ENCODE data around the gene SPATS2L. TPM values are rescaled to one million over a fixed set of nuclear protein-coding genes. Genes with fewer than 3 reads are reported as not detected.

The SPATS2L gene
- polyA plus RNA-seq, 1 experiment = 243 TPM

DNA sequence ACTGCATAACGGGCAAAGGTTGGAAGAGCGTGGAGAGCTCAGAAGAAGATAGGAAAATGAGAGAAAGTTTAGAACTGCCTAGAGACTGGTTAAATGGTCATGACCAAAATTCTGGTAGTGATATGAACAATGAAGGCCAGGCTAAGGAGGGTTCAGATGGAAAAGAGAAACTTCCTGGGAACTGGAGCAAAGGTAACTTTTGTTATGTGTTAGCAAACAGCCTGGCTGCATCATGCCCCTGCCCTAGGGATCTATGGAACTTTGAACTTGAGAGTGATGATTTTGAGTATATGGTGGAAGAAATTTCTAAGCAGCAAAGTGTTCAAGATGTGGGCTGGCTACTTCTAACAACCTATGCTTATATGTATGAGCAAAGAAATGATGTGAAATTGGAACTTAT, 44.4 kb upstream of the SPATS2L start:
- H3K36me3 ChIP-seq (ENCODE audit: control insufficient read depth, insufficient read depth, low read length) = no peaks in the 10 kb centered on the region
- ChIA-PET CTCF (no interaction called here), POLR2A (no interaction called here)
- DNase-seq (ENCODE audit: low read depth) = no peak
- TF ChIP-seq, protein P1, sequence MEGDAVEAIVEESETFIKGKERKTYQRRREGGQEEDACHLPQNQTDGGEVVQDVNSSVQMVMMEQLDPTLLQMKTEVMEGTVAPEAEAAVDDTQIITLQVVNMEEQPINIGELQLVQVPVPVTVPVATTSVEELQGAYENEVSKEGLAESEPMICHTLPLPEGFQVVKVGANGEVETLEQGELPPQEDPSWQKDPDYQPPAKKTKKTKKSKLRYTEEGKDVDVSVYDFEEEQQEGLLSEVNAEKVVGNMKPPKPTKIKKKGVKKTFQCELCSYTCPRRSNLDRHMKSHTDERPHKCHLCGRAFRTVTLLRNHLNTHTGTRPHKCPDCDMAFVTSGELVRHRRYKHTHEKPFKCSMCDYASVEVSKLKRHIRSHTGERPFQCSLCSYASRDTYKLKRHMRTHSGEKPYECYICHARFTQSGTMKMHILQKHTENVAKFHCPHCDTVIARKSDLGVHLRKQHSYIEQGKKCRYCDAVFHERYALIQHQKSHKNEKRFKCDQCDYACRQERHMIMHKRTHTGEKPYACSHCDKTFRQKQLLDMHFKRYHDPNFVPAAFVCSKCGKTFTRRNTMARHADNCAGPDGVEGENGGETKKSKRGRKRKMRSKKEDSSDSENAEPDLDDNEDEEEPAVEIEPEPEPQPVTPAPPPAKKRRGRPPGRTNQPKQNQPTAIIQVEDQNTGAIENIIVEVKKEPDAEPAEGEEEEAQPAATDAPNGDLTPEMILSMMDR (IDR thresholded peaks at IDR 0.05; ENCODE audit: insufficient read depth, low read depth, low read length) = no peak
- H3K4me3 ChIP-seq (ENCODE audit: low read depth, low read length) = no peak overlapping the region
- no peaks in the 10 kb centered on the region for H3K27me3 ChIP-seq (ENCODE audit: control insufficient read depth, insufficient read depth, low read length)

DNA sequence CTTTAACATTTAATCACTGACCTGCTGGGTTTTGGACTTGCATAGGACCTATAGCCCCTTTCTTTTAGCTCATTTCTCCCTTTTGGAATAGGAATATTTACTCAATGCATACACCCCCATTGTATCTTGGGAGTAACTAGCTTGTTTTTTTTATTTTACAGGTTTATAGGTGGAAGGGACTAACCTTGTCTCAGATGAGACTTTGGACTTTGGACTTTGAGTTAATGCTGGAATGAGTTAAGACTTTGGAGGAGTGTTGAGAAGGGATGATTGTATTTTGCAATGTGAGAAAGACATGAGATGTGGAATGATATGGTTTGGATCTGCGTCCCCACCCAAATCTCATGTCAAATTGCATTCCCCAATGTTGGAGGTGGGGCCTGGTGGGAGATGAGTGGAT, 43.2 kb upstream of the SPATS2L start:
- CTCF ChIA-PET = no interaction called here
- no peak for DNase-seq (ENCODE audit: low read depth)
- Histone ChIP-seq H3K36me3 (ENCODE audit: control insufficient read depth, insufficient read depth, low read length) (no peaks in the 10 kb centered on the region), H3K4me3 (ENCODE audit: low read depth, low read length) (no peak overlapping the region), H3K27me3 (ENCODE audit: control insufficient read depth, insufficient read depth, low read length) (no peaks in the 10 kb centered on the region)
- TF ChIP-seq, protein P1 (IDR thresholded peaks at IDR 0.05; ENCODE audit: insufficient read depth, low read depth, low read length) = no peak
- POLR2A ChIA-PET = no interaction called here

DNA sequence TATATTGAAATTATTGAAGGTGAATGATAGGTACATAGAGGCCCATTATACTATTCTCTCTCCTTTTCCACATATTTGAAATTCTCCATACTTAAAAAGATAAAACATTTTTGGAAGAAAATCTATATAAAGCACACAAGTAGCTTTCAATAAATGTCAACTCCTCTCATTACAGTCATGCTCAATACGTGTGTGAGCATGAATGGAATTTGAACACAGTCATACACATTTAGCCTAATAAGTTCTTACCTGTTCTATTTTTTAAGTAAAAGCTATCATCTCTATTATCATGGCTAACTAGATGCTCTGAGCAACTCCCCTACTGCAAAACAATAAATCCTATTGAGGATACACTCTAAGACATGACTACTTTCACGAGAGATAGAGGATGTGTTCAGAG, 41.9 kb upstream of the SPATS2L start:
- H3K4me3 ChIP-seq (ENCODE audit: low read depth, low read length) = no peak overlapping the region
- no peaks in the 10 kb centered on the region for H3K36me3 ChIP-seq (ENCODE audit: control insufficient read depth, insufficient read depth, low read length)
- CTCF ChIA-PET = no interaction called here
- H3K27me3 ChIP-seq (ENCODE audit: control insufficient read depth, insufficient read depth, low read length) = no peaks in the 10 kb centered on the region
- TF ChIP-seq, protein P1 (IDR thresholded peaks at IDR 0.05; ENCODE audit: insufficient read depth, low read depth, low read length) = no peak
- POLR2A ChIA-PET = no interaction called here
- no peak for DNase-seq (ENCODE audit: low read depth)

DNA sequence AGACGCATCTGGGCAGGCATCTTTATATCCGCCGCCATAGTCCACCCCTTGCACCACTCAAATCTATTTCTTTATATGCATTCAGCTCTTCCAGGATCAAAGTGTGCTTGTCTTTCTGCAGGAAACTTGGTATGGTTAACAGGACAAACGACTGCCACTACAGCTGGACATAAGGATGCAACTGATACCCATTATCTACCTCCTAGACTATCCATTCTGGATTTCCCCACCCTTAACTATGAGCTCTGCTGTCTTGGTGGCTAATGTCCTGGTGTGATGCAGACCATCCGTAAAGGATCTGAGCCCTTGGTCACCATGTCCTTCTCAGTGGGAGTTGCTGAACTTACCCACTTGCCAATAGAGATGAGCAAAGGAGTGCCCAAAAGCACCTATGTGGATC, 40.1 kb upstream of the SPATS2L start:
- no peak for DNase-seq (ENCODE audit: low read depth)
- Histone ChIP-seq H3K27me3 (ENCODE audit: control insufficient read depth, insufficient read depth, low read length) (no peaks in the 10 kb centered on the region), H3K36me3 (ENCODE audit: control insufficient read depth, insufficient read depth, low read length) (no peaks in the 10 kb centered on the region), H3K4me3 (ENCODE audit: low read depth, low read length) (no peak overlapping the region)
- ChIA-PET CTCF (no interaction called here), POLR2A (no interaction called here)
- TF ChIP-seq, protein P1 (IDR thresholded peaks at IDR 0.05; ENCODE audit: insufficient read depth, low read depth, low read length) = no peak

DNA sequence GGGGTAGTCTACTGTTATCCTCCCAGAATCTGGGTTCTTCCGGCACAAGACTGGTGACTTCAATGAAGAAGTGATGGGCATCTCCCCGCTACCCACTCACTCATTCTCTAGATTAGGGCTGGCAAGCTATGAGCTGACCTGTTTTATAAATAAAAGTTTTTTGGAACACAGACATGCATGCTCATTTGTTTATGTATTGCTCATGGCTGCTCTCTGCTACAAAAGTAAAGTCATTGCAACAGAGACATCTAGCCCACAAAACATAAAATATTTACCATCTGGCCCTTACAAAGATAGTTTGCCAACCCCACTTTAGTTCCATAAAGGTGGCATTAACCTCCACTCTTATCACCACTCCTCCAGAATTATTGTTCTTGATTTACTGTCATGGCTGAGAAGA, 39.1 kb upstream of the SPATS2L start:
- Histone ChIP-seq H3K36me3 (ENCODE audit: control insufficient read depth, insufficient read depth, low read length) (no peaks in the 10 kb centered on the region), H3K27me3 (ENCODE audit: control insufficient read depth, insufficient read depth, low read length) (no peaks in the 10 kb centered on the region), H3K4me3 (ENCODE audit: low read depth, low read length) (no peak overlapping the region)
- POLR2A ChIA-PET = no interaction called here
- CTCF ChIA-PET = no interaction called here
- TF ChIP-seq, protein P1 (IDR thresholded peaks at IDR 0.05; ENCODE audit: insufficient read depth, low read depth, low read length) = no peak
- no peak for DNase-seq (ENCODE audit: low read depth)
